Spleen (tissue), 11 donors: Measurements from ENCODE around the gene FABP7. TPM values are rescaled to one million over a fixed set of nuclear protein-coding genes. Genes with fewer than 3 reads are reported as not detected.

Source experiments
- DNase-seq: peaks from one replicate; pipeline ENCODE4 v3.0.0-alpha.2; 2020
- H3K27ac ChIP-seq, 8 donors: fragments of 200-600 bp; sonication (generic) in 7 of 8; 1 replicate in 4 of 8; 2 replicates in 4 of 8; pipeline versions ENCODE4 v1.5.0 to v1.8.0; 2016 to 2021; ENCODE audit warnings: inconsistent platforms in 4 of 8, mild to moderate bottlenecking in 4 of 8, moderate library complexity in 1 of 8
- H3K27me3 ChIP-seq, 7 donors: fragments of 200-600 bp; sonication (generic) in 6 of 7; replicated peaks in 1 of 7; 1 replicate in 4 of 7; 2 replicates in 3 of 7; pipeline versions ENCODE4 v1.5.0 to v1.8.0; 2016 to 2021; ENCODE audit warnings: inconsistent platforms in 3 of 7, mild to moderate bottlenecking in 1 of 7
- H3K36me3 ChIP-seq, 6 donors: fragments of 200-600 bp; sonication (generic) in 5 of 6; 1 replicate in 4 of 6; 2 replicates in 2 of 6; pipeline versions ENCODE4 v1.5.0 to v1.8.0; 2016 to 2021; ENCODE audit warnings: inconsistent platforms in 2 of 6
- H3K4me1 ChIP-seq, 6 donors: fragments of 200-600 bp; sonication (generic) in 5 of 6; 1 replicate in 3 of 6; 2 replicates in 3 of 6; pipeline versions ENCODE4 v1.5.0 to v1.8.0; 2016 to 2021; ENCODE audit warnings: inconsistent platforms in 3 of 6
- H3K4me3 ChIP-seq, 8 donors: fragments of 200-600 bp; sonication (generic) in 7 of 8; 1 replicate in 4 of 8; 2 replicates in 4 of 8; pipeline versions ENCODE4 v1.5.0 to v1.8.0; 2016 to 2021; ENCODE audit warnings: inconsistent platforms in 4 of 8, mild to moderate bottlenecking in 4 of 8, moderate library complexity in 2 of 8
- H3K9me3 ChIP-seq, 8 donors: fragments of 200-600 bp; sonication (generic) in 7 of 8; 1 replicate in 4 of 8; 2 replicates in 4 of 8; pipeline versions ENCODE4 v1.5.0 to v1.8.0; 2016 to 2021; ENCODE audit warnings: inconsistent platforms in 4 of 8
- POLR2A ChIP-seq, 3 donors: fragments of 450-650 bp; IDR thresholded peaks; one replicate each; pipeline ENCODE4 v1.5.1; 2017; ENCODE audit warnings: antibody characterized with exemption in 3 of 3, mild to moderate bottlenecking in 1 of 3
- POLR2AphosphoS5 ChIP-seq, 3 donors: sonication (generic); formaldehyde crosslinking; IDR thresholded peaks; one replicate each; pipeline ENCODE4 v1.5.1; 2017; ENCODE audit warnings: antibody characterized with exemption in 3 of 3
- WGBS, 5 donors: extraction: QIAGEN DNeasy Blood & Tissue Kit in 3 of 5; methylation state at CpG; one replicate each; pipeline versions ENCODE4 v1.1.5 to v1.1.7; 2013 to 2018; 5-methylcytosine and 5-hydroxymethylcytosine counted together
- intact Hi-C: fragments of 100-400 bp; cut with DNase I; formaldehyde crosslinking; loops from one replicate; pipeline ENCODE4 v1.15.0; 2023; ENCODE audit warnings: low total_unique reads
- polyA plus RNA-seq, 3 donors: library from polyadenylated mRNA; stranded (reverse); fragments of 200-250 nt; gene quantifications; one replicate each; pipeline ENCODE4 v1.2.1, GENCODE V29; 2013
- total RNA-seq, 7 donors: library from RNA; depleted of rRNA in 3 of 7; stranded (reverse); fragments of >200 nt in 3 of 7; fragmentation: NEBNext Ultra II Directional in 4 of 7; extraction: Animal tissue kit (Norgen Biotek cat#: 25700) in 4 of 7; gene quantifications; one replicate each; pipeline versions ENCODE4 v1.1.0 to v1.2.1, GENCODE V29; 2016 to 2021
- TF ChIP-seq, protein P1 (sequence below), 11 experiments: fragments of 200-600 bp in 7 of 11; fragments of 450-650 bp in 4 of 11; sonication (generic) in 4 of 11; IDR thresholded peaks in 8 of 11; conservative IDR thresholded peaks in 3 of 11; 1 replicate in 7 of 11; 2 replicates in 4 of 11; pipeline versions ENCODE4 v1.4.0 to v1.8.0; 2016 to 2021; ENCODE audit warnings: antibody characterized with exemption in 11 of 11, inconsistent platforms in 4 of 11, mild to moderate bottlenecking in 1 of 11
- donor health status: healthy with polysubstance abuse.
- donor health status: DM: no; HTN: no; CAD: no; lungs with moderate emphysema.
- donor health status: DM: no; HTN: no; CAD: no.
- donor health status: Bipolar disorder and iron deficiency.
- donor health status: healthy.
- donor health status: DM: no; HTN: no; CAD: no.
- donor health status: DM: yes; HTN: yes; CAD: no.

The FABP7 gene
- total and polyA plus RNA-seq, 10 donors = 0.08 TPM; not detected in 9

DNA sequence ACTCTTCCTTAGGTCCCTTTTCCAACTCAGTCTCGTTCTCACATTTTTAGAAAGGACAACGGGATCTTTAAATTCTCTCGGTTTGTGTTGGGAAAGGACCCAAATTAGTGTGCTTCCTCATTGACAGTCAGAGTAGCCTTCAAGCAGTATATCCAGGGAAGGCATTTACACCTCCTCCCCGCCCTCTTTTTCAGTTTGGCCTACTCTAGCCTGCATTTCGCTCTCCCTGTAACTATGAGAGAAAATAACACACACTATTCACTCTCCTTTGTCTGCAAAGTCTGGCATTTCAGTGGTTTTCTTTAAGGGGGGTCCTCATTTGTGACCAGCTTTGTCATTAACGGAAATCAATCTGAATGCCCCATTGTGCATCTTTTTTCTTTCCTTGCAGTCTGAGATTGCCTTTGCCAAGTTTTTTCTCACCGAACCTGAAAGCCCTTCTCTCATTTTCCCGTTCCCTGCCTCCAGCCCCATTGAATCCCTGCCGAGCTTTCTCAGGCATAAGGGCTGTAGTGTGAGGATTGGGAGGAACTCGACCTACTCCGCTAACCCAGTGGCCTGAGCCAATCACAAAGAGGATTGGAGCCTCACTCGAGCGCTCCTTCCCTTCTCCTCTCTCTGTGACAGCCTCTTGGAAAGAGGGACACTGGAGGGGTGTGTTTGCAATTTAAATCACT lies 393 bp upstream of the FABP7 start:
- Histone ChIP-seq H3K4me1 (no peaks in the 10 kb centered on the region), H3K4me3 (no peak overlapping the region), H3K36me3 (no peaks in the 10 kb centered on the region), H3K9me3 (no peaks in the 10 kb centered on the region), H3K27ac (no peak overlapping the region), H3K27me3 (peaks cover 0 to 23% (median 0%) of the 10 kb centered on the region in 7 donors)
- 56 to 61% (median 59%) methylated on average over 13 of the region's 13 CpGs for WGBS, 5 donors
- intact Hi-C loops = no loop called here
- DNase-seq = no peak
- TF ChIP-seq POLR2AphosphoS5 (IDR thresholded peaks at IDR 0.05) (no peak), POLR2A (IDR thresholded peaks at IDR 0.05) (no peak)
- TF ChIP-seq, protein P1, sequence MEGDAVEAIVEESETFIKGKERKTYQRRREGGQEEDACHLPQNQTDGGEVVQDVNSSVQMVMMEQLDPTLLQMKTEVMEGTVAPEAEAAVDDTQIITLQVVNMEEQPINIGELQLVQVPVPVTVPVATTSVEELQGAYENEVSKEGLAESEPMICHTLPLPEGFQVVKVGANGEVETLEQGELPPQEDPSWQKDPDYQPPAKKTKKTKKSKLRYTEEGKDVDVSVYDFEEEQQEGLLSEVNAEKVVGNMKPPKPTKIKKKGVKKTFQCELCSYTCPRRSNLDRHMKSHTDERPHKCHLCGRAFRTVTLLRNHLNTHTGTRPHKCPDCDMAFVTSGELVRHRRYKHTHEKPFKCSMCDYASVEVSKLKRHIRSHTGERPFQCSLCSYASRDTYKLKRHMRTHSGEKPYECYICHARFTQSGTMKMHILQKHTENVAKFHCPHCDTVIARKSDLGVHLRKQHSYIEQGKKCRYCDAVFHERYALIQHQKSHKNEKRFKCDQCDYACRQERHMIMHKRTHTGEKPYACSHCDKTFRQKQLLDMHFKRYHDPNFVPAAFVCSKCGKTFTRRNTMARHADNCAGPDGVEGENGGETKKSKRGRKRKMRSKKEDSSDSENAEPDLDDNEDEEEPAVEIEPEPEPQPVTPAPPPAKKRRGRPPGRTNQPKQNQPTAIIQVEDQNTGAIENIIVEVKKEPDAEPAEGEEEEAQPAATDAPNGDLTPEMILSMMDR (IDR thresholded peaks at IDR 0.05 in 8 of 11, conservative IDR thresholded peaks at IDR 0.05 in 3 of 11) = no peak

DNA sequence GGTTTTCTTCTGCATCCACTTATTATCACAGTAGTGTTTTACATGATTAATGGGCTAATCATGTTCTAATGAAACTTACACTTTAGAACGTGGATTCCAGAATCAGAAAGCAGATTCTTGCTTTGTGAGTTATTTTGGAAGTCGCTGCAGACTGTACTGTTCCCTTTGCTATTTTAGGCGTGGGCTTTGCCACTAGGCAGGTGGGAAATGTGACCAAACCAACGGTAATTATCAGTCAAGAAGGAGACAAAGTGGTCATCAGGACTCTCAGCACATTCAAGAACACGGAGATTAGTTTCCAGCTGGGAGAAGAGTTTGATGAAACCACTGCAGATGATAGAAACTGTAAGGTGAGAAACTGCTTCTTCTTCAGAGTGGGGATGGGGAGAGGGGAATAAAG lies 598 bp downstream of the FABP7 start:
- Histone ChIP-seq H3K4me3 (no peak overlapping the region), H3K27me3 (peaks cover 0 to 23% (median 0%) of the 10 kb centered on the region in 7 donors), H3K27ac (no peak overlapping the region), H3K36me3 (no peaks in the 10 kb centered on the region), H3K4me1 (no peaks in the 10 kb centered on the region), H3K9me3 (no peaks in the 10 kb centered on the region)
- TF ChIP-seq POLR2A (IDR thresholded peaks at IDR 0.05) (no peak), POLR2AphosphoS5 (IDR thresholded peaks at IDR 0.05) (no peak)
- TF ChIP-seq, protein P1 (IDR thresholded peaks at IDR 0.05 in 8 of 11, conservative IDR thresholded peaks at IDR 0.05 in 3 of 11) = no peak
- DNase-seq = no peak
- intact Hi-C loops = no loop called here
- 40 to 57% (median 45%) methylated on average over 5 of the region's 5 CpGs for WGBS, 5 donors

DNA sequence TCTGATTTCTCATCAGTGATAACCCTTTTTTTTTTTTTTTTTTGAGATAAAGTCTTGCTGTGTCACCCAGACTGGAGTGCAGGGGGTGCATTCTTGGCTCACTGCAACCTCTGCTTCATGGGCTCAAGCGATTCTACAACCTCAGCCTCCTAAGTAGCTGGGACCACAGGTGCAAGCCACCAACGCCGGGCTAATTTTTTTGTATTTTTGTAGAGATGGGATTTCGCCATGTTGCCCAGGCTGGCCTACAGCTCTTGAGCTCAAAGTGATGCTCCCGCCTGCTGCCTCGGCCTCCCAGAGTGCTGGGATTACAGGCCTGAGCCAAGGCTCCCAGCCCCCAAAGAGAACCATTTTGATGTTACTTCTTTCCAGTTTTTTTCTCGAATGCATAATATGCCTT lies 2.2 kb downstream of the FABP7 start:
- H3K9me3 ChIP-seq = no peaks in the 10 kb centered on the region
- no peaks in the 10 kb centered on the region for H3K4me1 ChIP-seq
- H3K36me3 ChIP-seq = no peaks in the 10 kb centered on the region
- no peak for DNase-seq
- H3K27ac ChIP-seq = no peak overlapping the region
- H3K27me3 ChIP-seq = peaks cover 0 to 35% (median 0%) of the 10 kb centered on the region in 7 donors
- intact Hi-C loops = no loop called here
- TF ChIP-seq POLR2A (IDR thresholded peaks at IDR 0.05) (no peak), POLR2AphosphoS5 (IDR thresholded peaks at IDR 0.05) (no peak)
- TF ChIP-seq, protein P1 (IDR thresholded peaks at IDR 0.05 in 8 of 11, conservative IDR thresholded peaks at IDR 0.05 in 3 of 11) = no peak
- H3K4me3 ChIP-seq = no peak overlapping the region
- 93 to 95% (median 94%) methylated on average over 7 of the region's 7 CpGs for WGBS, 5 donors

DNA sequence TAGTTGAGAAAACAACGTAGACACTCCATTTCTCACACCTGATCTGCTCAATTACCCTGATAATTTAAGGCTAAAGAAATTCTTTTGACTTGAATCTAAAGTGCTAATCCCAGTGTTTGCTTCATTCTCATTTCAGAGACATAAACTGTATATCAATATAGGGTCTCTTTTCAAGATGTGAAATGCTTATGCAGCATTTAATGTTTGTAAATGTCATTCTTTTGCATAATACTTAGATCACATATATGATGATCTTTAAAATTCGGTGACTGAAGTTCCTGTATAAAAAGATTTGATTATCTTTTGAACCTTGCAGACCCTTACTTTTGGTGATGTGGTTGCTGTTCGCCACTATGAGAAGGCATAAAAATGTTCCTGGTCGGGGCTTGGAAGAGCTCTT lies 3.9 kb downstream of the FABP7 start:
- intact Hi-C loops = no loop called here
- Histone ChIP-seq H3K4me1 (peaks cover 0 to 3% (median 1%) of the 10 kb centered on the region in 6 donors), H3K9me3 (no peaks in the 10 kb centered on the region), H3K27me3 (peaks cover 0 to 45% (median 0%) of the 10 kb centered on the region in 7 donors), H3K4me3 (no peak overlapping the region), H3K36me3 (no peaks in the 10 kb centered on the region), H3K27ac (no peak overlapping the region)
- no peak for DNase-seq
- 69 to 81% (median 79%) methylated on average over 4 of the region's 4 CpGs for WGBS, 5 donors
- no peak for TF ChIP-seq POLR2A (IDR thresholded peaks at IDR 0.05)
- TF ChIP-seq POLR2AphosphoS5 (IDR thresholded peaks at IDR 0.05) = no peak
- TF ChIP-seq, protein P1 (IDR thresholded peaks at IDR 0.05 in 8 of 11, conservative IDR thresholded peaks at IDR 0.05 in 3 of 11) = no peak
